KOPT-K1 (cell line): ENCODE results near the gene MOB3B.

Experiments
- H3K27ac ChIP-seq: fragments of 200-600 bp; sonication (generic); 2 replicates; pipeline ENCODE4 v1.5.1; 2016; ENCODE audit warnings: antibody characterized with exemption, mild to moderate bottlenecking, low read depth, low read length; ENCODE audit not compliant: poor library complexity, severe bottlenecking
- H3K36me3 ChIP-seq: fragments of 200-600 bp; sonication (generic); 2 replicates; pipeline ENCODE4 v1.5.1; 2017; ENCODE audit warnings: antibody characterized with exemption, mild to moderate bottlenecking, low read length, moderate library complexity; ENCODE audit not compliant: insufficient read depth
- H3K9me3 ChIP-seq: fragments of 200-600 bp; sonication (generic); 2 replicates; pipeline ENCODE4 v1.5.1; 2017; ENCODE audit warnings: antibody characterized with exemption, low read length, mild to moderate bottlenecking; ENCODE audit not compliant: insufficient read depth, poor library complexity, severe bottlenecking

MOB3B gene

GRCh38 chr9:27344776-27345175 lies 184.8 kb downstream of the MOB3B start:
- Histone ChIP-seq H3K9me3 (no peaks in the 10 kb centered on the region), H3K36me3 (no peaks in the 10 kb centered on the region), H3K27ac (no peak overlapping the region)

GRCh38 chr9:27341545-27342294 lies 187.9 kb downstream of the MOB3B start:
- Histone ChIP-seq H3K36me3 (no peaks in the 10 kb centered on the region), H3K9me3 (no peaks in the 10 kb centered on the region), H3K27ac (no peak overlapping the region)

GRCh38 chr9:27340961-27341511 lies 188.6 kb downstream of the MOB3B start:
- H3K36me3 ChIP-seq = no peaks in the 10 kb centered on the region

GRCh38 chr9:27340285-27340674 lies 189.3 kb downstream of the MOB3B start:
- H3K9me3 ChIP-seq = no peaks in the 10 kb centered on the region
- H3K36me3 ChIP-seq = no peaks in the 10 kb centered on the region
- no peak overlapping the region for H3K27ac ChIP-seq

More at GRCh38 chr9:27340961-27341511, 188.6 kb downstream of the MOB3B start:
- no peaks in the 10 kb centered on the region for H3K9me3 ChIP-seq
- H3K27ac ChIP-seq = no peak overlapping the region

GRCh38 chr9:27339661-27340284 lies 189.8 kb downstream of the MOB3B start:
- Histone ChIP-seq H3K27ac (no peak overlapping the region), H3K9me3 (no peaks in the 10 kb centered on the region), H3K36me3 (no peaks in the 10 kb centered on the region)

- Histone ChIP-seq H3K27ac (no peak overlapping the region), H3K36me3 (no peaks in the 10 kb centered on the region), H3K9me3 (no peaks in the 10 kb centered on the region)
These were observed 191.1 kb downstream of the MOB3B start for GRCh38 chr9:27338527-27338903.

GRCh38 chr9:27337833-27338526 lies 191.6 kb downstream of the MOB3B start:
- Histone ChIP-seq H3K9me3 (no peaks in the 10 kb centered on the region), H3K36me3 (no peaks in the 10 kb centered on the region), H3K27ac (no peak overlapping the region)

- H3K27ac ChIP-seq = no peak overlapping the region
These were observed 192.4 kb downstream of the MOB3B start for GRCh38 chr9:27337236-27337635.

GRCh38 chr9:27336829-27337228 lies 192.8 kb downstream of the MOB3B start:
- Histone ChIP-seq H3K27ac (no peak overlapping the region), H3K9me3 (no peaks in the 10 kb centered on the region), H3K36me3 (no peaks in the 10 kb centered on the region)

More at GRCh38 chr9:27337236-27337635, 192.4 kb downstream of the MOB3B start:
- Histone ChIP-seq H3K9me3 (no peaks in the 10 kb centered on the region), H3K36me3 (no peaks in the 10 kb centered on the region)

- Histone ChIP-seq H3K9me3 (no peaks in the 10 kb centered on the region), H3K27ac (no peak overlapping the region), H3K36me3 (no peaks in the 10 kb centered on the region)
These were observed 193.5 kb downstream of the MOB3B start for GRCh38 chr9:27336126-27336525.

- Histone ChIP-seq H3K27ac (no peak overlapping the region), H3K36me3 (no peaks in the 10 kb centered on the region), H3K9me3 (no peaks in the 10 kb centered on the region)
These were observed 194.5 kb downstream of the MOB3B start for GRCh38 chr9:27335075-27335474.

- H3K36me3 ChIP-seq = no peaks in the 10 kb centered on the region
- H3K27ac ChIP-seq = no peak overlapping the region
- H3K9me3 ChIP-seq = no peaks in the 10 kb centered on the region
These were observed 196.2 kb downstream of the MOB3B start for GRCh38 chr9:27333241-27334052.

- H3K9me3 ChIP-seq = no peaks in the 10 kb centered on the region
- no peak overlapping the region for H3K27ac ChIP-seq
- no peaks in the 10 kb centered on the region for H3K36me3 ChIP-seq
These were observed 198.2 kb downstream of the MOB3B start for GRCh38 chr9:27331393-27331792.

GRCh38 chr9:27329291-27329690 lies 200.3 kb downstream of the MOB3B start:
- no peaks in the 10 kb centered on the region for H3K9me3 ChIP-seq
- no peak overlapping the region for H3K27ac ChIP-seq
- H3K36me3 ChIP-seq = no peaks in the 10 kb centered on the region

- Histone ChIP-seq H3K27ac (no peak overlapping the region), H3K9me3 (no peaks in the 10 kb centered on the region), H3K36me3 (no peaks in the 10 kb centered on the region)
These were observed 201.1 kb downstream of the MOB3B start for GRCh38 chr9:27328483-27328882.
